Breast epithelium (tissue), 3 donors: Measurements from ENCODE around the gene ISCU.

ENCODE experiments used
- POLR2A ChIP-seq: fragments of 450-650 bp; IDR thresholded peaks from one replicate; pipeline ENCODE4 v1.6.1; 2016; ENCODE audit warnings: antibody characterized with exemption, mild to moderate bottlenecking, moderate library complexity
- TF ChIP-seq, protein P1 (sequence below), 3 donors: fragments of 450-650 bp; IDR thresholded peaks; one replicate each; pipeline ENCODE4 v1.5.1; 2016 to 2017; ENCODE audit warnings: antibody characterized with exemption in 3 of 3, mild to moderate bottlenecking in 3 of 3, moderate library complexity in 3 of 3

- TF ChIP-seq, protein P1, sequence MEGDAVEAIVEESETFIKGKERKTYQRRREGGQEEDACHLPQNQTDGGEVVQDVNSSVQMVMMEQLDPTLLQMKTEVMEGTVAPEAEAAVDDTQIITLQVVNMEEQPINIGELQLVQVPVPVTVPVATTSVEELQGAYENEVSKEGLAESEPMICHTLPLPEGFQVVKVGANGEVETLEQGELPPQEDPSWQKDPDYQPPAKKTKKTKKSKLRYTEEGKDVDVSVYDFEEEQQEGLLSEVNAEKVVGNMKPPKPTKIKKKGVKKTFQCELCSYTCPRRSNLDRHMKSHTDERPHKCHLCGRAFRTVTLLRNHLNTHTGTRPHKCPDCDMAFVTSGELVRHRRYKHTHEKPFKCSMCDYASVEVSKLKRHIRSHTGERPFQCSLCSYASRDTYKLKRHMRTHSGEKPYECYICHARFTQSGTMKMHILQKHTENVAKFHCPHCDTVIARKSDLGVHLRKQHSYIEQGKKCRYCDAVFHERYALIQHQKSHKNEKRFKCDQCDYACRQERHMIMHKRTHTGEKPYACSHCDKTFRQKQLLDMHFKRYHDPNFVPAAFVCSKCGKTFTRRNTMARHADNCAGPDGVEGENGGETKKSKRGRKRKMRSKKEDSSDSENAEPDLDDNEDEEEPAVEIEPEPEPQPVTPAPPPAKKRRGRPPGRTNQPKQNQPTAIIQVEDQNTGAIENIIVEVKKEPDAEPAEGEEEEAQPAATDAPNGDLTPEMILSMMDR (IDR thresholded peaks at IDR 0.05) = no peak
- no peak for TF ChIP-seq POLR2A
Measured at GRCh38 chr12:108560321-108560721, 2.1 kb upstream of the ISCU start.
